ENCODE data around the gene RAB23.

Gene RAB23

DNA sequence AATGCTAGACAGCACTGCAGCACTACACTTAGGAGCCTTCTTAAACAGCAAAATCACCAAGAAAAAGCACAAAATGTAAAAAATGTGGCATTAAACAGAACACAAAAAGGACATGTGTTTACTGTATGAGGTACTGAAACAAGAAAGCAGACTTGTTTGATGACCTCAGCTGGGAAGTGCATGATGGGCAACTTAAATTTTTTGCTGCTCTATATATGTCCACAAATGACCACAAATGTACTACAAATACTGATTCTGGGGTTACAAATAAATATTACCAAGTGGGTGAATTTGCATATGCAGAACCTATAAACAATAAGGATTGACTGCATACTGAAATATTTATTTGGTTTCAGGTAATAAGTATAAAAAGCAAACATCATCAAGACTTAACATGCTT, 13.1 kb downstream of the RAB23 start:
- TF ChIP-seq REST (IDR thresholded peaks at IDR 0.05; ENCODE audit: low read depth) (no peak), EP300 (IDR thresholded peaks at IDR 0.05; ENCODE audit: borderline replicate concordance) (no peak), CREB1 (IDR thresholded peaks at IDR 0.05; ENCODE audit: low read depth) (no peak), ZBTB7A (IDR thresholded peaks at IDR 0.05; ENCODE audit: low read depth) (no peak), TCF12 (IDR thresholded peaks at IDR 0.05; ENCODE audit: low read depth) (no peak), RAD21 (IDR thresholded peaks at IDR 0.05; ENCODE audit: low read depth) (no peak), NFIC (IDR thresholded peaks at IDR 0.05) (no peak), YY1 (IDR thresholded peaks at IDR 0.05; ENCODE audit: low read depth) (no peak), EGR1 (IDR thresholded peaks at IDR 0.05) (no peak), TEAD4 (IDR thresholded peaks at IDR 0.05) (no peak), FOXM1 (IDR thresholded peaks at IDR 0.05; ENCODE audit: borderline replicate concordance, low read depth) (no peak), CEBPB (IDR thresholded peaks at IDR 0.05) (no peak), TAF1 (IDR thresholded peaks at IDR 0.05; ENCODE audit: low read depth) (no peak)
- TF ChIP-seq, protein P1, sequence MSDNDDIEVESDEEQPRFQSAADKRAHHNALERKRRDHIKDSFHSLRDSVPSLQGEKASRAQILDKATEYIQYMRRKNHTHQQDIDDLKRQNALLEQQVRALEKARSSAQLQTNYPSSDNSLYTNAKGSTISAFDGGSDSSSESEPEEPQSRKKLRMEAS (IDR thresholded peaks at IDR 0.05) = no peak
- TF ChIP-seq, protein P2, sequence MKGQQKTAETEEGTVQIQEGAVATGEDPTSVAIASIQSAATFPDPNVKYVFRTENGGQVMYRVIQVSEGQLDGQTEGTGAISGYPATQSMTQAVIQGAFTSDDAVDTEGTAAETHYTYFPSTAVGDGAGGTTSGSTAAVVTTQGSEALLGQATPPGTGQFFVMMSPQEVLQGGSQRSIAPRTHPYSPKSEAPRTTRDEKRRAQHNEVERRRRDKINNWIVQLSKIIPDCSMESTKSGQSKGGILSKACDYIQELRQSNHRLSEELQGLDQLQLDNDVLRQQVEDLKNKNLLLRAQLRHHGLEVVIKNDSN (IDR thresholded peaks at IDR 0.05) = no peak

DNA sequence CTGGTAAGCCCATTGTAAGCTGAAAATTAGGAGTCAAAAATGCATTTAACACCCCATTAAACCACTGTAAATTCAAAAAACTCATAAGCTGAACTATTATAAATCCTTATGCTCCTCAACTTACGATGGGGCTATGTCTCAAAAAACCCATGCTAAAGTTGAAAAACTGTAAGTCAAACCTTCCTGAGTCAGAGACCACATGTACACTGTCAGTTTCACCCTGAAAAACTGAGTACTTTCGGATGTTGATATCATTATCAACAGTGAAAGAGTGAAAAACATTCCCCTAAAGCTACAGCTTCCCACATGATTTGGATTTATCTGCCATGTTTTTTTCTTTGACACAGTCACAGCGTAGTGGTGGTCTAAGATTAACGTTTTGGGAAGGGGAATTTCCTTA, 14.2 kb downstream of the RAB23 start:
- TF ChIP-seq TCF12 (IDR thresholded peaks at IDR 0.05; ENCODE audit: low read depth) (no peak), CEBPB (IDR thresholded peaks at IDR 0.05) (no peak), REST (IDR thresholded peaks at IDR 0.05; ENCODE audit: low read depth) (no peak), NFIC (IDR thresholded peaks at IDR 0.05) (no peak), FOXM1 (IDR thresholded peaks at IDR 0.05; ENCODE audit: borderline replicate concordance, low read depth) (no peak), EGR1 (IDR thresholded peaks at IDR 0.05) (no peak), EP300 (IDR thresholded peaks at IDR 0.05; ENCODE audit: borderline replicate concordance) (no peak), TEAD4 (IDR thresholded peaks at IDR 0.05) (no peak), TAF1 (IDR thresholded peaks at IDR 0.05; ENCODE audit: low read depth) (no peak), ZBTB7A (IDR thresholded peaks at IDR 0.05; ENCODE audit: low read depth) (no peak), RAD21 (IDR thresholded peaks at IDR 0.05; ENCODE audit: low read depth) (no peak), CREB1 (IDR thresholded peaks at IDR 0.05; ENCODE audit: low read depth) (no peak), YY1 (IDR thresholded peaks at IDR 0.05; ENCODE audit: low read depth) (no peak)
- TF ChIP-seq, protein P1 (IDR thresholded peaks at IDR 0.05) = no peak
- TF ChIP-seq, protein P2 (IDR thresholded peaks at IDR 0.05) = no peak

DNA sequence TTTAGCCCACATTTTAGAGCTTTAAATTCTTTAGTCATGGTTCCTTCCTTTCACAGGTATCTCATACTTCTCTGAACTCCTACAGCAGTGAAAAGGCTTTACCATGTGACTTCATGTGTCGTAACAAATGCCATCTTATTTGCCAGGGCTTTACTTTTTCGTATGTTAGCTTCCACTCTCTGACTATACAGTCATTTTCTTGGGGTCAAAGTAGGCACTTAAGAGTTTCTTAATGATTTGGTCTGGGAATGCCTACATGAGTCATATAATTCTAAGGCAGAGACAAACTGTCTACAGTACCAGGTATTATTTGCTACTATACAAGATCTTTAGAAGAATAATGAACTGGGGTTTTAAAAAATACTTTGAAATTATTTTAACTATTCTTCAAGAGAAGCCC, 15.0 kb downstream of the RAB23 start:
- TF ChIP-seq, protein P1 (IDR thresholded peaks at IDR 0.05) = no peak
- TF ChIP-seq TEAD4 (IDR thresholded peaks at IDR 0.05) (no peak), EGR1 (IDR thresholded peaks at IDR 0.05) (no peak), NFIC (IDR thresholded peaks at IDR 0.05) (no peak), CREB1 (IDR thresholded peaks at IDR 0.05; ENCODE audit: low read depth) (no peak), REST (IDR thresholded peaks at IDR 0.05; ENCODE audit: low read depth) (no peak), CEBPB (IDR thresholded peaks at IDR 0.05) (no peak), FOXM1 (IDR thresholded peaks at IDR 0.05; ENCODE audit: borderline replicate concordance, low read depth) (no peak), EP300 (IDR thresholded peaks at IDR 0.05; ENCODE audit: borderline replicate concordance) (no peak), TAF1 (IDR thresholded peaks at IDR 0.05; ENCODE audit: low read depth) (no peak), TCF12 (IDR thresholded peaks at IDR 0.05; ENCODE audit: low read depth) (no peak), ZBTB7A (IDR thresholded peaks at IDR 0.05; ENCODE audit: low read depth) (no peak)
- TF ChIP-seq, protein P2 (IDR thresholded peaks at IDR 0.05) = no peak
